ENCODE measurements around the gene AFAP1.

Gene AFAP1

DNA sequence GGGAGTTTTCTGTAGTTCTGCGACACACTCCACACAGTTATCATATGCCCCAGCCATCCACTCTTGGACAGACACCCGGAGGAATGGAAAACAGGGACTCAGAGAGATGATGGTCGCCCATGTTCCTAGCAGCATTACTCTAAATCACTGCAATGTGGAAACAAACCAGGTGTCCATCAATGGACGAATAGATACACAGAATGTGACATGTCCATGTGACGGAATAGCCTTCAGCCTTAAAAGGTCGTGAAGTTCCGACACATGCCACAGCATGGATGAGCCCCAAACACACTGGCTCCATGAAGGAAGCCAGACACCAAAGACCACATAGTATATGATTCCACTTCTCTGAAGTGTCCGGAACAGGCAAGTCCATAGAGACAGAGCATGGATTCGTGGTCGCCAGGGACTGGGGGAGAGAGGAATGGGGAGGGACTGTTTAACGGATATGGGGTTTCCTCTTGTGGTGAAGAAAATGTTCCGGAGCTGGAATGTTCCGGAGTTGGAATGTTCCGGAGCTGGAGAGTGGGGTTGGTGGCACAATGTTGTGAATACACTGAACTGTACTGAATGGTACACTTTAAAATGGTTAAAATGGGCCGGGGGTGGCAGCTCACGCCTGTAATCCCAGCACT lies 28.7 kb upstream of the AFAP1 start:
- no peak for DNase-seq

DNA sequence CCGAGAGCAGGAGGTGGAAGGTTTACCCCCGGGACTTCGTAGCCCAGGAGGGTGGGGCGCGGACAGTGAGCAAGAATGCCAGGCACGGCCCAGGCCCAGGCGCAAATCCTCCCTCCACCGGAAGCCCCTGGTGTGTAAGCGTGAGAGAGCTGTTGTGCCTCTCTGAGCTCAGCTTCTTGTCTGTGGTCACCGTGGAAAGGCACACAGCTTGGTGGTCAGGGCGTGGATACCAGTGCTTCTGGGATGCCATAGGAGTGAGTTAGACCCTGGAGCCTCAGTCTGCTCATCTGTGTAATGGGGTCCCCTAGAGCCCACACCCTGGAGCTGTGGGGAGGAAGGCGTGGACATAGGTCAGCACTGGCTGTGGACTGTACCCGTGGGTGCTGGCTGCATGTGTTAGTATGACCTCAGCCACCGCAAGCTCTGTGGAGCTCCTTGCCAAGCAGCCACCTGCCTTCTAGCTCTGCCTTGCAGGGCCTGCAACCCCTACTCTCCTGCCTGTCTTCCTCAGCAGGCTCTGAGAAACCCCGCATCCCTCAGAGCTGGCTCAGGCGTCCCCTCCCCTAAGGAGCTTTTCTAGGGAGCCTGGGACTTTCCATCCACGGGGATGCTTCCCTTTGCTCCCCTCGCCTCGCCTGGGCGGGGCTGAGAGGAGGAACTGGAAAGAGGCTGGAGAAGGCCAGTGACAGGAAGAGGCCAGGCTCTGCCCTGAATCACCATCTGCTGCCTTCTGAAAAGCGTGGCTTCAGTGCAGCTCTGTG lies 28.0 kb upstream of the AFAP1 start:
- no peak for DNase-seq

DNA sequence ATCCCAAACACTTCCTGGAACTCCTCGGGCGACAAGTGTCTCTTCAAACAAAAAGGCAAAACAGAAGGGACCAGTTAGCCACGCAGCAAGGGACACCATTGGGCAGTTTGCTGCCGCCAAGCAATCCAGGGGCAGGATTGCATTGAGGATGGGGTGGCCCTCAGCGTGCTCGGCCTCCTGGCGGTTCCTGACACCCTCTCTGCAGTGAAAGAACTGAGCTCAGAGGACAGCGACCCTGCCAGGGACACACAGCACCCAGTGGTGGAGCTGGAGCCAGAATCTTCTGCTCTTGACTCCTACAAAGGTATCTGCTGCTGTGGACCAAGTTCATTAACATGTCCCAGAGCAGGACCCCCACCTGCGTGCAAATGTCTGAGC lies 27.4 kb upstream of the AFAP1 start:
- DNase-seq: no peak

DNA sequence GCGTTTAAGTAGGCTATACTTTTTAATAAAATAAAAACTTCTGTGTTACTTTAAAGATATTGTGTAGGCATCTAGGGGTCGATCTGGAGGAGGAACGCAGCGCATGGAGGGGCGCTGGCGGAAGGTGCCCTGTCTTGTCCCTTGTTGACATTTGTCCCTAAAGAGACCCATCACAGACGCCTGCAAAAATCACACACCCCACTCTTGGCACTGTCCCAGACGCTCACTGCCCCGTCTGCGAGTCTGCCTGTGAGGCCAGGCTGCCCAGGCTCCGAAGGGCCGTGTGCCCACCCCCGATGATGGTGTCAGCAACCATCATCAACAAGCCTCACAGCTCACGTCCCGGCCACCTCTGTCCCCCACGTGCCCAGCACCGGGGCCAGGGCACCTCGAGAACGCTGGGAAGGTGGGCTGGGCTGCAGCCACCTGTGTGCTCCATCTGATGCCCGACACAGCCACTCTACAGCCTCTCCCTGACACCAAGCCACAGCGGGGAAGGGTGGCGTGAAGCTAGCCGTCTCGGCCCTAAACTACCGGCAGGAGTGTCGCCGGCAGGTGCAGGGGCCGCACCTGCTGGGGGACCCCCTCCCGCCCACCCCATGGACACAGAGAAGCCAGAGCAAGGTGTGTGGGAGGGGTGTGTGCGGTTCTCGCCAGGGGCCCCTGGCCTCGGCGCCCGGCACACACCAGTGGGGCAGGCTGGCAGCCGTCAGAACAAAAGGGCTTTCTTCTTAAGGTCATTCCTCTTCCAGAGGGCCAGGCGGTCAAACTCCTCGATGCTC lies 26.8 kb upstream of the AFAP1 start:
- no peak for DNase-seq

DNA sequence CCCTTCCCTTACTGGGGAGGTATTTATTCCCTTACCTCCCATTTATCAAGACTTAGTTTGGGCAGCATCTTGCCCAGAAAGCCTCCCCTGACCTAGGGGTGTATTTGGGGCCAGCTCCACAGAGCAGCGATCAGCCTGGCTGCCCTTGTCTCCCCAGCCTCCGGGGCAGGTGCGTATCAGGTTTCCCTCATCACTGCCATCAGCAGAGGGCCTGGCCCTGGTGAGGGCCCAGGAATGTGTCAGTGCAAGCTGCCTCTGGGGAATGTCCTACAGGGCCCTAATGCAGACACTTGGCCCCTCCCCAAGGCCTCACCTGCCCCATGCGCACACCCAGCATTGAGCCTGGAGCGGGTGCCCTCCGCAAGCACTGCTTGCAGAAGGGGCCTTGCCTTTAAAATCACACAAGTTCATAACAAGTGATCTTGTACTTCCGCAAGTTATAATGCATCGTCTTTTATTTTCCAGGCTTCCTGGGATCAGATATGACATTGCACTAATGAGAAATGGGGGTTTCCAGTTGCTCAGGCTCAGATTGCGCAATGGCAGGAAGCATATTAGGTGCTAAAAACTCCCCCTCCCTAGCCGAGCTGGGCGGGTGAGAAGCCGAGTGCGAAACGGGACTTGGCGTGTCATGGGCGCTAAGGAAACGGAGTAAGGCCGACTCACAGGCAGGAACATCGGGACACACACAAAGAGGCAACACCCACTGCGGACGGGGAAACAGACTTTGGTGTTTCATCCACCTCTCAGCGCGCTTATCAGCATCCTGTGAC lies 25.4 kb upstream of the AFAP1 start:
- DNase-seq: peak; percentile 60

DNA sequence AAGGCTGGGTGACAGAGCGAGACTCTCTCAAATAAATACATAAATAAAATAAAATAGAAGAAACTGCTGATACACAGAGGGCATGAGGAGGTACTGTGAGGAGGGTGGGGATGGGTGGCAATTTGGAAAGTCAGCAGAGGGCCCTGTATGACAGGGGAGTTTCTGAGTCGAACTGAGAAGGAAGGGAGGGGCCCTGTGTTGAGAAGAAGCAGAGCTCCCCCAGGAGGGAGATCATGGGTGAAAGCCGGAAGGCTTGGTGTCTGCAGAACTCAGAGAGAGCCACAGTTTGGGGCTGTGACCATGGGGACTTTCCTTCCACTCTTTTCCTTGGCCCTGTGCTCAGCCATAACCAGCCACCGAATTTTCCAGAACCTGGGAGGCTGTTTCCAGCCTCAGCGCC lies 24.8 kb upstream of the AFAP1 start:
- DNase-seq: peak; percentile 69

DNA sequence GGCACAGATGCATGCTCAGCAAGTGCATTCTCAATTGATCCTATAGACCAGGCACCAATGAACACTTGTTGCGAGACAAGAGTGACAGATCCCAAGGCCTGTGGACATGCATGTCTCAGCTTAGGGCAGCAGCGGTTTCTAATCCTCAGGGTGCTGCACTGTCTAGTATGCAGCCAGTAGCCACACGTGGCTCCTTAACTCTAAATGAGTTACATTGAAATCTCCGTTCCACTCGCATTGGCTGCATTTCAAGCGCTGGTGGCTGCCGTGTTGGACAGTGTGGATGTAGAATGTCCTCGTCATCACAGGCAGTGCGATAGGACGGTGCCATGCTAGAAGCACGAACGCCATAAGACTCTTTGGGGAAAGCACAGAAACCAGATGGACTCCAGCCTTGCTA lies 24.0 kb upstream of the AFAP1 start:
- no peak for DNase-seq

DNA sequence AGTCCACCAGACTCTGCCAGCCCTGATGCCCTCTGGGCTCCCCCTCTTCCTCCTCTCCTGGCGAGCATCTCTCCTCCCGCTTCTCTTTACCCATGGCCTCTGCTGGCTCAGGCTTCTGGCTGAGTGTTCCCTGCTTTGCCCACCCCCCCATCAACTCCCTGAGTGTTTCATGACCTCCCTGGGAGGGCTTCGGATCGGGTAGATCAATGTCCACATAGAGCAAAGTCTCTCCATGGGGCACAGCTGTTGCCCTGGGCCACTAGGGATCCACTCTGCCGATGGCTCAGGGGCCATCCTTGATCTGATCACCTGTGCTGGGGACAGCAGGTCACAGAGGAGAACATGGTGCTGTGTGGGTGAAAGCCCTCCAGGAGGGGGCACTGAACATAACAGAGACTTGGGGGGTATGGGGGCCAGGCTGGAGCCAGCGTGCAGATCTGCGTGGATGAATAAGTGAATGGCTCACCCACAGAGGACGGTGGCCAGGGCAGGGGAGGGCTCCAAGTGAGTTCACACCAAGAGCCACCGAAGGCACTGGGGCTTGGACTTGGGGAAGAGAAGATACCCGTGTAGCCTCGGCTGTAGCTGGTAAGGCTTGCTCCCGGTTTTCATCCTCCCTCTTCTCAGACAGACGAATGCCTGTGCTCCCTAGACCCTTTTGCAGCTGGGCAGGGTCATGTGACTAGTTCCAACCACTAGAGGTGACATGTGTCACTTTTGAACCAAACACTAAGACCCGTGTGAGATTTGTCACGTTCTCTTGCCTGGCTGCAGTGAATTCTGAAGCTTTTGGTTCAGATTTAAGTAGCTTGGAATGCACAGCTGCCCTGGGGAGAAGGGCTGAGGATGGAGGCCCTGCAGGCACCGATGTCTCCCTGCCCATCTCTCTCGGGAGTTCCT lies 23.2 kb upstream of the AFAP1 start:
- no peak for DNase-seq

DNA sequence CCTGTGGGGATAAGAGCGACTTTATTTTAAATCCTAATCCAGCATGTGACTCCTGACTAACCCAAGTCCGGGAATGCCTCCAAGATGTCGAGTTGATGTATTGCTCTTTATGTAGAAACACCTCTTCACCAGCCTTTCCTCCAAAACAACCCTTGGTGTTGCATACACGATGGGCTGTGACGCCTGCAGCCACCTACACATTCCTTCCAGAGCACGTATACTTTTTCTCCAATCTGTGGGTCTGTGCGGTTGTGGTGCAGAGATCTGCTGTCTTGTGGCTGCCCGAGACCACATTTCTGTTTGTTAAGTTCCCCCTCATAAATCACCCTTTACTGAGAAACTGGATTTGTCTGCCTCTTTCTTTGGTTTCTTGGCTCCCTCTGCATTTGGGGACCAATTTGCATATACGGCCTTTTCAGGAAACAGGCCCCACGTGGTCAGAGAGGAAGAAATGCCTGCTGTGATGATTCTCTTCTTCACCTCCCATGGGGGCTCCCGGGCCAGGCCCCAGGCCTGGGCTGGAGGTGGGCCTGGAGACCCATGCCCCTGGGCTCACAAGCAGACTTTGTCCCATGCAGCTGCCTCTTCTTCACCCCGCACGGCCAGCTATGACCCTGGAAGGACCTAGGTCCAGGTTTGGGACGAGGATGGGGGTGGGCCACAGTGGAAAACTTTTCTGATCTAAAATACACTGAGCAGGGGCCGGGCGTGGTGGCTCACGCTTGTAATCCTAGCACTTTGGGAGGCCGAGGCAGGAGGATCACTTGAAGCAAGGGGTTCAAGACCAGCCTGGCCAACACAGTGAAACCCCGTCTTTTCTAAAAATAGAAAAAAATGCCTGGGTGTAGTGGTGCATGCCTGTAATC lies 21.4 kb upstream of the AFAP1 start:
- peak; percentile 79 for DNase-seq

DNA sequence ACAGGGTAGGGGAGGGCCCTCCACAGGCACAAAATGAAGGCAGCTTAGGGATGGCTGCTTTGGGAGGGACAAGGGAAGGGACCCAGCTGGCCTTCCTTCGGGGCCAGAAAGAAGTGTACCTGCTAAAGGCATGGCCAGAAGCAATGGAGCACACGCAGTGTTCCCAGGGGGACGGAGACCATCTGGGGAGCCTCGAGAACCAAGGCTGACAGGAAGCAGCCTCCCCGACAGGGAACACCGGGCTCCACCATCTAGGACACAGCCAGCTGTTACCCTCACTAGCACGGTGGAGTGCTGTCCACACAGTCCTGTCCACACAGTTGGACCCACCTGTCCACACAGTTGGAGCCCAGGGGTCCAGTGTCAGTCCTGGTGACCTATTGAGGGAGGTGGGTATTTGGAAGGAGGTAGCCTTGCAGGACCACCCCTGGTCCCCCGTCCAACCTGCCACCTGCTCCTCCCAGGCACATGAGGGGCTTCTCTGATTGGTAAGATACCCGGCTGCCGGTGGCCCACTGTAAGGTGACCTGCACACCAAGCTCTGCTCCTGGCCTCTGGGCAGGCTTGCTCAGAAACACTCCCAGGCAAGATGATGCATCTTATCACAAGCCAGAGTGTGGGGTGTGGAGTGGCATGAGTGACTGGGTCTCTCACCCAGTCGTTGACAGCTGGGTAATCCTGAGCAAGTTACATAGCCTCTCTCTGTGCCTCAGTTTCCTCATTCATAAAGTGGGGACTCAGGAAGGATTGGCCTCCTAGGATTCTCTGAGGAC lies 20.5 kb upstream of the AFAP1 start:
- DNase-seq: no peak

DNA sequence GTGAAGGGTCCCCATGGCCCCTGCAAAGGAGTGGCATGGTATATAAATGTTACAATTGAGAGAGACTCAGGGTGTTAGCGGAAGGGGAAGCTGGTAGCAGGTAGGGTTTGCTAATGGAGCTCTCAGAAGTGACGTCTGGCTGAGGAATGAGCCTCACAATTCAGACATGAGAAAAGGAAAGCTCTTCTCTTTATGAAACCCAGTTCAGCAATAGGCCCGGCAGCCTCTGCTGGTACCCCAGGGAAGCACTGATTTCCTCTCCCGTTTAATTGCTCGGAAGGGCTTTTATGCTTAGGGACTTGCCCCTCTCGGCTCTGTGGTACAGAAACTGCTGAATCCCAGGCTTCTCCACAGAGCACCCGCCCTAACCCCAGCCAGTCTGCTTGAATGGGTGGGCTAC lies 19.4 kb upstream of the AFAP1 start:
- DNase-seq: no peak

DNA sequence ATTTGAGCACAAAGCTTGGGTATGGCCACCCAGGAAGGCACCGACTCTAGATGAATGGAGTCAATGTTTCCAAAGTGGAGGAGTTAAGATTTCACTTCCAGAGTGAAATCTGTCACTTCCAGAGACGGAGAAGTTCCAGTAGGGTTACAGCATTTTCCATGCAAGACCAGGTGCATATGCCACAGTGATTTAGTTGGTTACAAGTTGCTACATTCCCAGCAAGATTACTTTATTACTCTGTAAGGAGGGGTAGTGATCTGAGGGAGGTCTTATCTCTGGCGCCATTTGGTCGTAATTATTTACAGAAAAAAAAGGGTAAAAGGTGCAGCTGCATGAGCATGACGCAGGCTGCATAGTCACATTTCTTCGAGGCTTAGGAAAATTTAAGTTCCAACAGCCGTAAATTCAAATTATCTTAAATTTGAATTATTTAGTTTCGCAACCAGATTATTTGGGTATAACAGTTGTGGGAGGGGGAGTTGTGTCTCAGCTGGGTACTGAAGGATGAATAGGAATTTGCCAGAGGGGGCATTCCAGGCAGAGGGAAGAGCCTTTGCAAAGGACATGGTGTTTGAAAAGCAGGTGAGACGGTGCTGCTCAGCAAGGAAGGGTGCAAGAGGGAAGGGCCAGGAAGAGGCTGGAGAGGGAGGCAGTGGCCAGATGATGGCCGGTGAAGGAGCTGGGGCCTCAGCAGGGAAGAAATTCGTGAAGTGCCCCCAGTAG lies 17.4 kb upstream of the AFAP1 start:
- no peak for DNase-seq

DNA sequence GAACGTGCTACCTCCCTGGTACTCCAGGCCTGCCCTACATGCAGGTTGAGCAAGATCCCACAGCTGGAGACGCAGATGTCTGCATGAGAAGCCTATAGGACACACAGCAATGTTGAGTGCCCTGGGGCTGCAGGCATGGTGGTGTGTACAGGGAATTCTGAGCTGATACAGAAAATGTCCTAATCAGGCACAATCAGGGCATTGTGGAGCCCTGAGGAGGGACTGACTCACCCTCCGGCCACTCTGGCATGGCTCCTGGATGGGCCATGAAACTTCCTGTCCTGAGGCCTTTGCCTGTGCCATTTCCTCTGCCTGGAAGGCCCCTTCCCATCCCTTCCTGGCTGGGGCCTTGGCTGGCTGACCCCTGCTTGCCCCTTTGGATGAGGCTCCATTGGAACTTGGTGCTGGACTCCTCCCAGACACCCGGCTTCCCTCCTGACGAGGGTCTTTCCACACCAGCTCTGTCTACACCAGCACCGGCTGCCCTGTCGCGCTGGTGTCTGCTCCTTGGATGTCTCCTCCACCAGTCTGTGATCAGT lies 16.7 kb upstream of the AFAP1 start:
- no peak for DNase-seq

DNA sequence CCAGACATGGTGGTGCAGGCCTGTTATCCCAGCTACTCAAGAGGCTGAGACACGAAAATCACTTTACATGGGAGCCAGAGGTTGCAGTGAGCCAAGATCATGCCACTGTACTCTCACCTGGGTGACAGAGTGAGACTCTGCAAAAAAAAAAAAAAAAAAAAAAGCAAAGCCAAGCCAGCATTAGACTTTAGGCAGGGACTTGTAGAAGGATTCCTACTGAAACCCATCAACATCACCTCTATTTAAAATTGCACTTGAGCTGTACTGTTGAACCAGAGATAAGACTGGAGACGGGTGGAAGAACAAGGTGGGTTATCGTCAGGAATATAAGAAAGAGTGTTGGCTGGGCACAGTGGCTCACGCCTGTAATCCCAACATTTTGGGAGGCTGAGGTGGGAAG lies 15.7 kb upstream of the AFAP1 start:
- no peak for DNase-seq

DNA sequence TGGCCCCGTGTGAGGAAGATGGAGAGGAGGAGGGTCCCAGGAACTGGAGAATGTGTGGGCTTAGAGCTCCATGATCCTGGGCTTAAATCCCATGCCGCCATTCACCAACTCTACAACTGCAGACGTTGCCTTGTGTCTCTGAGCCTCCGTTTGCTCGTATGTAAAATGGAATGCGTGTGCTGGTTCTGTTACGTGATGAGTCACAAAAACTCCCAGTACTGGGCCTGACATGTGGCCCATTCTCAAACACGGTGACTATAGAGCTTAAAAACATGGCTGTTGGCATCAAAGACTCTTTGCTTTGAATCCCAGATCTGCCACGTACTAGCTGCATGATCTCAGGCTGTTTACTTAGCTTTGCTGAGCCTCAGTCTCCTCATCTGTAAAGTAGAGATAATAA lies 13.0 kb upstream of the AFAP1 start:
- no peak for DNase-seq

DNA sequence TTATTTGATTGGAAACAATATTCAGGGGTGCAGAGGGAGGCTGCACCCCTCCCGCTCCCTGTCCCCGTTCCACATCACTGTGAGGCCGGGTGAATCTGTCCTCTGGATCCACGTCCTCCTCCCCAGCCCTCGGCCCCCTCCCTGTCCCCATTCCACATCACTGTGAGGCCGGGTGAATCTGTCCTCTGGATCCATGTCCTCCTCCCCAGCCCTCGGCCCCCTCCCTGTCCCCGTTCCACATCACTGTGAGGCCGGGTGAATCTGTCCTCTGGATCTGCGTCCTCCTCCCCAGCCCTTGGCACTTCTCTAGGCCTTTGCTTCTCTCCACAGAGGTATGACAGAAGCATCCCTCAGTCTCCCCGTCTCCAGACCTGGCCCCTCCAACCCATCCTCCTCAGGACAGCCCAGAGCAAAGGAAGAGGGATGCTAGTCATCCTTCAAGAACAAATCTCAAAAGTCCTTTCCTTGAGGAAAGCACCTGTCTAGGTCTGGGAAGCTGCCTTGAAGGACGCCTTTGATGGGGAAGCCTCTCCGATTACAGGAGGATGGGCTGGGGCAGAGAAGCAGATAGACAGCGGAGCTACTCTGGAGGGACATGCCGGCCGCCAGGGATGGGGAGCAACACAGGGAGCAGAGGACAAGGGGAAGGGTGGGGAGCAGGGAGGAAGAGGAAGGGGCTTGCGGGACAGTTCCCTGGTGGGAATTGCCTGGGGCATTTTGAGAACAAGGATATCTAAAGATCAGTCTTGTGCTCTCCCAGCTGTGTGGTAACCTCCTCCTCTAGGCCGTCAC lies 10.8 kb upstream of the AFAP1 start:
- no peak for DNase-seq

DNA sequence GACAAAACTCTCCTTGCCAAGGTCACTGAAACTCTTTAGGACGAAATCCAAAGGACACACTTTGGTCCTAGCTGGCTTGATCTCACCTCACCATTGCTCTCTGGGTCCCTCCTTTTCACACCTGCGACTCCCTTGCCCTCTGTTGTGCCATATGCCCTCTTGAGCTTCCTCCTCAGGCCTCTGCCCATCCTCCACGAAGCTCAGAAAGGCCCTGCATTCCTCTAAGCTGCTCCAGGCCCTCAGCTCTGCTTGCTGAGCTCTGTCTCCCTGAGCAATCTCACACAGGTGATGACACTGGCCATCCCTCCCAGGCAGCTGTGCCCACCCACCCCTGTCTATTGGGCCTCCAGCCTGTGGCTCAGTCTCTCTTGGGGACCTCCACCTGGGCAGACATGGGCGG lies 10.1 kb upstream of the AFAP1 start:
- DNase-seq: no peak

DNA sequence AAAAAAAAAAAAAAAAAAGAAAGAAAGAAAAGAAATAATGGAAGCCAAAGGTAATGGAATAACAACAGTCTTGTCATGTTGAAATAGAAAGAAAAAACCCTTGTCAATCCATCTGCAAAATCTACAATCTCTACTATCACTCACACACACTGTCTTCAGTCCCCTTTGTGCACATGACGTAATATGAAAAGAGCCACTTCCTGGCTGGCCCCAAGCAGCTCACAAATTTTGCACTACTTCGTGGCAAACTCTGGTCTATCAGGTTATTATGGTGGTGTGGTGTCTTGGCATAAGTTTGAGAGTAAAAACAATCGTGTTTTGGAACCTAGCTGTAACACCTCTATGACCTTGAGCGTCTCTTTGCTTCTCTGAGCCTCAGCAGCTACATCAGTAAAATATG lies 8.3 kb upstream of the AFAP1 start:
- no peak for DNase-seq

Measured in activated CD4-positive, alpha-beta T cell treated with anti-CD3 and anti-CD28 coated beads, Interleukin-2, amount 50 U/mL, for 16 hours (primary cell).